ENCODE results near the gene AAGAB.
"Not testable (repeated sequence)": the region's sequence is repeated elsewhere in the genome, so short reads cannot be mapped to it uniquely, and the experiment has no call there.

The AAGAB gene

DNA sequence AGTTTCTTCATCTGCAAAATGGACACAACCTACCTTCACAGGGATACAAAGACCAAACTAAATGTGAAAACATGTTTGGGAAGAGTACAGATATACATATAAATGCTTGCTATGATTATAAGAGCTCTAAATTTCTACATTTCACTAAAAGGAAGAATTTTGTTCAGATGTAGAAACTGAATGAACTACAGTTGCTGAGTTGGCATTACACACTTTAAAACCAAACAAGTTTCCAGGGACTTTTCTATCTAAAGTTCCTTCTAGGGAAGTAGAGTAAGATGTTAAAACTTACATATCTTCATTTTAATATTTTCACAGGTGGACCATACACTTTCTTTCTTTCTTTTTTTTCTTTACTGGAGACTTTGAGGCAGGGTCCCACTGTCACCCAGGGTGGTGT, 4.6 kb downstream of the AAGAB start:
- H3K4me3 ChIP-seq, result no peak overlapping the region
- DNase-seq (ENCODE audit: low spot score), result no peak
- H3K27ac ChIP-seq, result no peak overlapping the region
- TF ChIP-seq, protein P1, sequence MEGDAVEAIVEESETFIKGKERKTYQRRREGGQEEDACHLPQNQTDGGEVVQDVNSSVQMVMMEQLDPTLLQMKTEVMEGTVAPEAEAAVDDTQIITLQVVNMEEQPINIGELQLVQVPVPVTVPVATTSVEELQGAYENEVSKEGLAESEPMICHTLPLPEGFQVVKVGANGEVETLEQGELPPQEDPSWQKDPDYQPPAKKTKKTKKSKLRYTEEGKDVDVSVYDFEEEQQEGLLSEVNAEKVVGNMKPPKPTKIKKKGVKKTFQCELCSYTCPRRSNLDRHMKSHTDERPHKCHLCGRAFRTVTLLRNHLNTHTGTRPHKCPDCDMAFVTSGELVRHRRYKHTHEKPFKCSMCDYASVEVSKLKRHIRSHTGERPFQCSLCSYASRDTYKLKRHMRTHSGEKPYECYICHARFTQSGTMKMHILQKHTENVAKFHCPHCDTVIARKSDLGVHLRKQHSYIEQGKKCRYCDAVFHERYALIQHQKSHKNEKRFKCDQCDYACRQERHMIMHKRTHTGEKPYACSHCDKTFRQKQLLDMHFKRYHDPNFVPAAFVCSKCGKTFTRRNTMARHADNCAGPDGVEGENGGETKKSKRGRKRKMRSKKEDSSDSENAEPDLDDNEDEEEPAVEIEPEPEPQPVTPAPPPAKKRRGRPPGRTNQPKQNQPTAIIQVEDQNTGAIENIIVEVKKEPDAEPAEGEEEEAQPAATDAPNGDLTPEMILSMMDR (IDR thresholded peaks at IDR 0.05), result no peak

GRCh38 chr15:67248011-67248505, 6.4 kb downstream of the AAGAB start:
- Histone ChIP-seq H3K4me3 (no peak overlapping the region), H3K27ac (no peak overlapping the region)
- TF ChIP-seq, protein P1 (IDR thresholded peaks at IDR 0.05), result no peak
- no peak for DNase-seq (ENCODE audit: low spot score)

DNA sequence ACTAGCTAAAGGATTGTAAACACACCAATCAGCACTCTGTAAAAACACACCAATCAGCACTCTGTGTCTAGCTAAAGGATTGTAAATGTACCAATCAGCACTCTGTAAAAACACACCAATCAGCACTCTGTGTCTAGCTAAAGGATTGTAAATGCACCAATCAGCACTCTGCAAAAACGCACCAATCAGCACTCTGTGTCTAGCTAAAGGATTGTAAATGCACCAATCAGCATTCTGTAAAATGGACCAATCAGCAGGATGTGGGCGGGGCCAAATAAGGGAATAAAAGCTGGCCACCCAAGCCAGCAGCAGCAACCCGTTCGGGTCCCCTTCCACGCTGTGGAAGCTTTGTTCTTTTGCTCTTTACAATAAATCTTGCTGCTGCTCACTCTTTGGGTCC, 7.9 kb downstream of the AAGAB start:
- H3K27ac ChIP-seq; H3K4me3 ChIP-seq; DNase-seq (ENCODE audit: low spot score): not testable (repeated sequence)

GRCh38 chr15:67244971-67245478, 9.4 kb downstream of the AAGAB start:
- DNase-seq (ENCODE audit: low spot score), result no peak
- H3K4me3 ChIP-seq, result no peak overlapping the region
- H3K27ac ChIP-seq, result no peak overlapping the region
- TF ChIP-seq, protein P1 (IDR thresholded peaks at IDR 0.05), result no peak

- H3K27ac ChIP-seq, result no peak overlapping the region
- no peak for DNase-seq (ENCODE audit: low spot score)
- TF ChIP-seq, protein P1 (IDR thresholded peaks at IDR 0.05), result no peak
- H3K4me3 ChIP-seq, result no peak overlapping the region
Measured at GRCh38 chr15:67242708-67243111, 11.8 kb downstream of the AAGAB start.

- DNase-seq (ENCODE audit: low spot score), result no peak
- TF ChIP-seq, protein P1 (IDR thresholded peaks at IDR 0.05), result no peak
- Histone ChIP-seq H3K27ac (no peak overlapping the region), H3K4me3 (no peak overlapping the region)
Measured at GRCh38 chr15:67241132-67241855, 13.2 kb downstream of the AAGAB start.

GRCh38 chr15:67240235-67241131, 14.0 kb downstream of the AAGAB start:
- no peak for DNase-seq (ENCODE audit: low spot score)
- TF ChIP-seq, protein P1 (IDR thresholded peaks at IDR 0.05), result no peak
- H3K27ac ChIP-seq, result no peak overlapping the region
- no peak overlapping the region for H3K4me3 ChIP-seq

Data from coronary artery (tissue), 2 donors.